HCT116 (cell line): Measurements from ENCODE around the gene CCNE1. TPM values are rescaled to one million over a fixed set of nuclear protein-coding genes. Genes with fewer than 3 reads are reported as not detected.

Source experiments
- ATAC-seq: fragments of 200-7000 bp; cut with Tn5 transposase; 2 replicates; pipeline ENCODE4 v1.9.1; 2020; ENCODE audit warnings: mild to moderate bottlenecking, moderate library complexity
- BruUV-seq: library from RNA; stranded (reverse); fragments of 400-500 nt; replicated peaks from 2 replicates; lab custom pipeline; 2021; lab: Mats Ljungman, UMichigan
- CTCF ChIA-PET: fragments of 300-600 bp; sonication (Branson Sonifier 250); formaldehyde crosslinking; loops from one replicate; lab custom pipeline; 2021; ENCODE audit warnings: antibody characterized with exemption; lab: Charles Lee
- POLR2A ChIA-PET: fragments of 300-600, 350-600 bp; sonication (Branson Sonifier 250); formaldehyde crosslinking; loops from one replicate; lab custom pipeline; 2021; ENCODE audit warnings: antibody characterized with exemption; lab: Charles Lee
- RAD21 ChIA-PET, 2 experiments: fragments of 300-600 bp; sonication (Branson Sonifier 250); formaldehyde crosslinking; loops; one replicate each; lab custom pipeline; 2023; ENCODE audit warnings: low total read pairs in 2 of 2; ENCODE audit not compliant: uncharacterized antibody in 2 of 2, unreplicated experiment in 2 of 2, low non-redundant PET in 1 of 2; lab: Charles Lee
- DNase-seq: peaks from one replicate; pipeline ENCODE4 v3.0.0-alpha.2; 2010; ENCODE audit warnings: low read depth, low spot score
- H2AFZ ChIP-seq: fragments of 200-600 bp; shearing (Covaris generic), sonication (generic); 2 replicates; pipeline ENCODE4 v1.6.1; 2017; ENCODE audit warnings: low read depth, mixed run types, mixed read lengths, antibody characterized with exemption, low read length; ENCODE audit not compliant: poor library complexity, severe bottlenecking
- H3K27ac ChIP-seq: 2 replicates; pipeline ENCODE4 v1.5.1; 2012; ENCODE audit warnings: low read depth, low read length
- H3K27me3 ChIP-seq: fragments of 200-600 bp; sonication (generic); 2 replicates; pipeline ENCODE4 v1.6.1; 2016; ENCODE audit warnings: mixed run types, low read length, mixed read lengths; ENCODE audit not compliant: insufficient read depth
- H3K36me3 ChIP-seq, 2 experiments: fragments of 200-500 bp in 1 of 2; fragments of 200-600 bp in 1 of 2; sonication (Bioruptor generic) in 1 of 2; sonication (generic) in 1 of 2; 2 replicates each; pipeline versions ENCODE4 v1.5.1 to v1.6.1; 2014 to 2016; ENCODE audit warnings: low read length in 2 of 2, inconsistent platforms in 1 of 2, mixed read lengths in 1 of 2, mixed run types in 1 of 2; ENCODE audit not compliant: insufficient read depth in 2 of 2, control insufficient read depth in 1 of 2
- H3K4me1 ChIP-seq, 2 experiments: fragments of 200-600 bp in 1 of 2; sonication (generic) in 1 of 2; 2 replicates each; pipeline versions ENCODE4 v1.5.1 to v1.6.1; 2012 to 2017; ENCODE audit warnings: low read length in 2 of 2, inconsistent platforms in 1 of 2, mild to moderate bottlenecking in 1 of 2, mixed read lengths in 1 of 2, mixed run types in 1 of 2, moderate library complexity in 1 of 2; ENCODE audit not compliant: insufficient read depth in 2 of 2, control insufficient read depth in 1 of 2
- H3K4me2 ChIP-seq: fragments of 200-600 bp; sonication (generic); 2 replicates; pipeline ENCODE4 v1.6.1; 2017; ENCODE audit warnings: mixed run types, low read length, mixed read lengths
- H3K4me3 ChIP-seq, 2 experiments: fragments of 200-600 bp in 1 of 2; sonication (generic) in 1 of 2; replicated peaks in 1 of 2; 2 replicates each; pipeline ENCODE4 v1.5.1; 2011 to 2016; ENCODE audit warnings: low read length in 2 of 2, control low read depth in 1 of 2, low read depth in 1 of 2, mild to moderate bottlenecking in 1 of 2, mixed read lengths in 1 of 2, mixed run types in 1 of 2
- H3K79me2 ChIP-seq: fragments of 200-600 bp; sonication (generic); 2 replicates; pipeline ENCODE4 v1.6.1; 2017; ENCODE audit warnings: mild to moderate bottlenecking, mixed run types, low read length, moderate library complexity, mixed read lengths; ENCODE audit not compliant: insufficient read depth
- H3K9ac ChIP-seq: fragments of 200-600 bp; sonication (generic); 2 replicates; pipeline ENCODE4 v1.6.1; 2016; ENCODE audit warnings: low read length, mixed read lengths
- H3K9me2 ChIP-seq: fragments of 200-600 bp; sonication (generic), shearing (Covaris generic); 2 replicates; pipeline ENCODE4 v1.6.1; 2017; ENCODE audit warnings: mixed run types, mild to moderate bottlenecking, moderate library complexity; ENCODE audit not compliant: insufficient read depth
- H3K9me3 ChIP-seq, 2 experiments: fragments of 200-500 bp in 1 of 2; fragments of 200-600 bp in 1 of 2; sonication (Bioruptor generic) in 1 of 2; sonication (generic) in 1 of 2; 2 replicates each; pipeline ENCODE4 v1.6.1; 2014 to 2017; ENCODE audit warnings: low read length in 2 of 2, mixed read lengths in 2 of 2, inconsistent platforms in 1 of 2, low read depth in 1 of 2, mild to moderate bottlenecking in 1 of 2, mixed run types in 1 of 2, moderate library complexity in 1 of 2; ENCODE audit not compliant: control insufficient read depth in 1 of 2, insufficient read depth in 1 of 2
- H4K20me1 ChIP-seq: fragments of 200-600 bp; sonication (generic), shearing (Covaris generic); 2 replicates; pipeline ENCODE4 v1.6.1; 2017; ENCODE audit warnings: mixed run types, mild to moderate bottlenecking, moderate library complexity; ENCODE audit not compliant: insufficient read depth
- CBX3 ChIP-seq: IDR thresholded peaks from 2 replicates; pipeline ENCODE4 v1.6.1; 2012; ENCODE audit warnings: low read depth
- CEBPB ChIP-seq: IDR thresholded peaks from 2 replicates; pipeline ENCODE4 v1.6.1; 2012; ENCODE audit warnings: low read depth
- CTCF ChIP-seq, 3 experiments: fragments of 200-600 bp in 1 of 3; sonication (generic) in 1 of 3; IDR thresholded peaks in 2 of 3; conservative IDR thresholded peaks in 1 of 3; 2 replicates each; pipeline ENCODE4 v1.5.1; 2012 to 2017; ENCODE audit warnings: low read depth in 2 of 3, low read length in 2 of 3, antibody characterized with exemption in 1 of 3, borderline replicate concordance in 1 of 3, control low read depth in 1 of 3, mild to moderate bottlenecking in 1 of 3, mixed read lengths in 1 of 3, mixed run types in 1 of 3, moderate library complexity in 1 of 3; ENCODE audit not compliant: insufficient read depth in 1 of 3
- EGR1 ChIP-seq: IDR thresholded peaks from 2 replicates; pipeline ENCODE4 v1.6.1; 2012; ENCODE audit warnings: low read depth
- ELF1 ChIP-seq: IDR thresholded peaks from 2 replicates; pipeline ENCODE4 v1.6.1; 2012; ENCODE audit warnings: low read depth, borderline replicate concordance
- EZH2 ChIP-seq: fragments of 200-600 bp; sonication (generic); IDR thresholded peaks from 2 replicates; pipeline ENCODE4 v1.6.1; 2017; ENCODE audit warnings: antibody characterized with exemption, mixed run types
- EZH2phosphoT487 ChIP-seq: fragments of 200-600 bp; IDR thresholded peaks from 2 replicates; pipeline ENCODE4 v1.6.1; 2018; ENCODE audit warnings: antibody characterized with exemption, borderline replicate concordance
- FOSL1 ChIP-seq: IDR thresholded peaks from 2 replicates; pipeline ENCODE4 v1.6.1; 2012; ENCODE audit warnings: low read depth
- POLR2A ChIP-seq: IDR thresholded peaks from 2 replicates; pipeline ENCODE4 v1.7.0; 2011; ENCODE audit warnings: borderline replicate concordance; ENCODE audit not compliant: insufficient read depth, insufficient read length; ENCODE audit errors: extremely low read depth
- POLR2AphosphoS5 ChIP-seq: IDR thresholded peaks from 2 replicates; pipeline ENCODE4 v1.6.1; 2011; ENCODE audit warnings: mild to moderate bottlenecking, low read depth, low read length, moderate library complexity
- RAD21 ChIP-seq: IDR thresholded peaks from 2 replicates; pipeline ENCODE4 v1.6.1; 2012; ENCODE audit warnings: low read depth, mild to moderate bottlenecking
- SP1 ChIP-seq: IDR thresholded peaks from 2 replicates; pipeline ENCODE4 v1.6.1; 2012; ENCODE audit warnings: low read depth
- ZFX ChIP-seq: fragments of 450-650 bp; IDR thresholded peaks from 2 replicates; pipeline ENCODE4 v1.6.1; 2017
- ZNF274 ChIP-seq: fragments of 200-500 bp; sonication (Bioruptor generic); IDR thresholded peaks from 2 replicates; pipeline ENCODE4 v1.6.1; 2014; ENCODE audit warnings: mild to moderate bottlenecking, low read depth, low read length, inconsistent platforms
- intact Hi-C: fragments of 100-400 bp; cut with micrococcal nuclease; formaldehyde crosslinking; loops from 2 replicates; pipeline ENCODE4 v1.10.0; 2022
- total RNA-seq: library from RNA; stranded (reverse); gene quantifications from one replicate; pipeline ENCODE4 v1.2.1, GENCODE V29; 2021; ENCODE audit not compliant: unreplicated experiment
- TF ChIP-seq, protein P1 (sequence below): IDR thresholded peaks from 2 replicates; pipeline ENCODE4 v1.6.1; 2012
- TF ChIP-seq, protein P2 (sequence below): IDR thresholded peaks from 2 replicates; pipeline ENCODE4 v1.6.1; 2012; ENCODE audit warnings: low read depth

CCNE1 gene
- total RNA-seq, 1 experiment from 2014 or later, result 29.3 TPM

- H3K9me2 ChIP-seq, result no peaks in the 10 kb centered on the region
- H3K4me3 ChIP-seq, result no peak overlapping the region
- no peaks in the 10 kb centered on the region for H3K36me3 ChIP-seq
- no peaks in the 10 kb centered on the region for H3K9me3 ChIP-seq
- H3K79me2 ChIP-seq, result no peaks in the 10 kb centered on the region
- TF ChIP-seq, protein P1, sequence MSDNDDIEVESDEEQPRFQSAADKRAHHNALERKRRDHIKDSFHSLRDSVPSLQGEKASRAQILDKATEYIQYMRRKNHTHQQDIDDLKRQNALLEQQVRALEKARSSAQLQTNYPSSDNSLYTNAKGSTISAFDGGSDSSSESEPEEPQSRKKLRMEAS, result no peak
- TF ChIP-seq RAD21 (no peak), EZH2phosphoT487 (no peak), CTCF (IDR thresholded peaks at IDR 0.05 in 2 of 3, conservative IDR thresholded peaks at IDR 0.05 in 1 of 3; ENCODE audit: borderline replicate concordance in 1 of 3, insufficient read depth in 1 of 3, low read depth in 2 of 3, low read length in 2 of 3) (no peak), ELF1 (no peak), FOSL1 (no peak), EZH2 (no peak), CEBPB (no peak), POLR2A (no peak), ZFX (no peak), SP1 (no peak), POLR2AphosphoS5 (no peak), CBX3 (no peak), ZNF274 (no peak), EGR1 (no peak)
- TF ChIP-seq, protein P2, sequence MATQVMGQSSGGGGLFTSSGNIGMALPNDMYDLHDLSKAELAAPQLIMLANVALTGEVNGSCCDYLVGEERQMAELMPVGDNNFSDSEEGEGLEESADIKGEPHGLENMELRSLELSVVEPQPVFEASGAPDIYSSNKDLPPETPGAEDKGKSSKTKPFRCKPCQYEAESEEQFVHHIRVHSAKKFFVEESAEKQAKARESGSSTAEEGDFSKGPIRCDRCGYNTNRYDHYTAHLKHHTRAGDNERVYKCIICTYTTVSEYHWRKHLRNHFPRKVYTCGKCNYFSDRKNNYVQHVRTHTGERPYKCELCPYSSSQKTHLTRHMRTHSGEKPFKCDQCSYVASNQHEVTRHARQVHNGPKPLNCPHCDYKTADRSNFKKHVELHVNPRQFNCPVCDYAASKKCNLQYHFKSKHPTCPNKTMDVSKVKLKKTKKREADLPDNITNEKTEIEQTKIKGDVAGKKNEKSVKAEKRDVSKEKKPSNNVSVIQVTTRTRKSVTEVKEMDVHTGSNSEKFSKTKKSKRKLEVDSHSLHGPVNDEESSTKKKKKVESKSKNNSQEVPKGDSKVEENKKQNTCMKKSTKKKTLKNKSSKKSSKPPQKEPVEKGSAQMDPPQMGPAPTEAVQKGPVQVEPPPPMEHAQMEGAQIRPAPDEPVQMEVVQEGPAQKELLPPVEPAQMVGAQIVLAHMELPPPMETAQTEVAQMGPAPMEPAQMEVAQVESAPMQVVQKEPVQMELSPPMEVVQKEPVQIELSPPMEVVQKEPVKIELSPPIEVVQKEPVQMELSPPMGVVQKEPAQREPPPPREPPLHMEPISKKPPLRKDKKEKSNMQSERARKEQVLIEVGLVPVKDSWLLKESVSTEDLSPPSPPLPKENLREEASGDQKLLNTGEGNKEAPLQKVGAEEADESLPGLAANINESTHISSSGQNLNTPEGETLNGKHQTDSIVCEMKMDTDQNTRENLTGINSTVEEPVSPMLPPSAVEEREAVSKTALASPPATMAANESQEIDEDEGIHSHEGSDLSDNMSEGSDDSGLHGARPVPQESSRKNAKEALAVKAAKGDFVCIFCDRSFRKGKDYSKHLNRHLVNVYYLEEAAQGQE, result no peak
- peaks cover 3 to 8% of the 10 kb centered on the region in 2 experiments; a peak in 2 of 4 replicates for H3K4me1 ChIP-seq
- DNase-seq (no peak), ATAC-seq (no peak)
- H4K20me1 ChIP-seq, result no peaks in the 10 kb centered on the region
- CTCF ChIA-PET, result interaction anchor here (1.7 to 1.9 kb wide), 3 partner anchors 13 to 25 kb away, joined by 4 to 11 read pairs (median 5); no protein-coding TSS in a partner anchor
- RAD21 ChIA-PET, result no interaction called here
- POLR2A ChIA-PET, result no interaction called here
- no peak overlapping the region for H2AFZ ChIP-seq
- no peak overlapping the region for H3K4me2 ChIP-seq
- BruUV-seq, result no TSS peak
- no peak overlapping the region for H3K9ac ChIP-seq
- no peaks in the 10 kb centered on the region for H3K27me3 ChIP-seq
- intact Hi-C loops, result no loop called here
- H3K27ac ChIP-seq, result no peak overlapping the region
These were observed 39.1 kb upstream of the CCNE1 start for GRCh38 chr19:29772696-29773095.
